GM12865 (cell line): ENCODE results near the gene PTGES2.
A peak's percentile ranks its signal among the peaks of the same experiment; 100 is the strongest.
"Not testable (repeated sequence)": the region's sequence is repeated elsewhere in the genome, so short reads cannot be mapped to it uniquely, and the experiment has no call there.

ENCODE experiments used
- DNase-seq: peaks from one replicate; pipeline ENCODE4 v3.0.0; 2010; ENCODE audit warnings: low read depth
- H3K4me3 ChIP-seq: 2 replicates; pipeline ENCODE4 v1.5.1; 2011; ENCODE audit warnings: mild to moderate bottlenecking, low read depth, low read length, control low read depth
- TF ChIP-seq, protein P1 (sequence below): IDR thresholded peaks from 2 replicates; pipeline ENCODE4 v1.5.1; 2011; ENCODE audit warnings: low read length, control low read depth, low read depth, inconsistent platforms; ENCODE audit not compliant: insufficient read depth; ENCODE audit errors: missing control alignments

Gene PTGES2

DNA sequence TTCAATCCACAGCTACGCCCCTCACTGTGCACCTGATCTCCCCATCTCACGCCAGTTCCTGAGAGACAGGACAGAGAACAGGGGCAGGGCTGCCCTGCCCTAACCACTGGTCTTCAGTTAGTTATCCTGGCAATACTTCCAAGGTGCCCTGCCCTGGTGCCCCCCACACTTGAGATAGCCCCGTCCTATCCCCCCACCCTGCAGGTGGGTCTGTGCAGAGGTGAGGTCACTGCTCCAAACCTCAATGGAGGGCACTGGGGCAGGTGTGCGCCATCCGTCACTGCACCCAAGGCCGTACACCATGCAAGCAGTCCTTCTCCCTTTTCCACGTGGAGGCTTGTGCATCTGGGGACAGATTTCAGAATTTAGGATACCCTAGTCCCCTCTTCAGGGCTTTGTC lies 3.1 kb upstream of the PTGES2 start:
- not testable (repeated sequence) for H3K4me3 ChIP-seq, DNase-seq

DNA sequence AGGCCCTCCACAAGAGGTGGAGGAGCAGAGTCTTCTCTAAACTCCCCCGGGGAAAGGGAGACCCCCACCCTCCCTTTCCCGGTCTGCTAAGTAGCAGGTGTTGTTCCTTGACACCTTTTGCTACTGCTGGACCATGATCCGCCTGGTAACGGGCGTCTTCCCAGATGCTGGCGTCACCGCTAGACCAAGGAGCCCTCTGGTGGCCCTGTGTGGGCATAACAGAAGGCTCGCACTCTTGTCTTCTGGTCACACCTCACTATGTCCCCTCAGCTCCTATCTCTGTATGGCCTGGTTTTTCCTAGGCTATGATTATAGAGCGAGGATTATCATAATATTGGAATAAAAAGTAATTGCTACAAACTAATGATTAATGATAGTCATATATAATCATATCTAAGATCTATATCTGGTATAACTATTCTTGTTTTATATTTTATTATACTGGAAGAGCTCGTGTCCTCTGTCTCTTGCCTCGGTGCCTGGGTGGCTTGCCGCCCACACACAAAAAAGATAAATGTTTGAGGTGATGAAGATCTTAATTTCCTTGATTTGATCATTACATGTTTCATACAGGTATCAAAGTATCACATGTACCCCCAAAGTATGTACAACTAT lies 2.6 kb upstream of the PTGES2 start:
- not testable (repeated sequence) for DNase-seq, H3K4me3 ChIP-seq

DNA sequence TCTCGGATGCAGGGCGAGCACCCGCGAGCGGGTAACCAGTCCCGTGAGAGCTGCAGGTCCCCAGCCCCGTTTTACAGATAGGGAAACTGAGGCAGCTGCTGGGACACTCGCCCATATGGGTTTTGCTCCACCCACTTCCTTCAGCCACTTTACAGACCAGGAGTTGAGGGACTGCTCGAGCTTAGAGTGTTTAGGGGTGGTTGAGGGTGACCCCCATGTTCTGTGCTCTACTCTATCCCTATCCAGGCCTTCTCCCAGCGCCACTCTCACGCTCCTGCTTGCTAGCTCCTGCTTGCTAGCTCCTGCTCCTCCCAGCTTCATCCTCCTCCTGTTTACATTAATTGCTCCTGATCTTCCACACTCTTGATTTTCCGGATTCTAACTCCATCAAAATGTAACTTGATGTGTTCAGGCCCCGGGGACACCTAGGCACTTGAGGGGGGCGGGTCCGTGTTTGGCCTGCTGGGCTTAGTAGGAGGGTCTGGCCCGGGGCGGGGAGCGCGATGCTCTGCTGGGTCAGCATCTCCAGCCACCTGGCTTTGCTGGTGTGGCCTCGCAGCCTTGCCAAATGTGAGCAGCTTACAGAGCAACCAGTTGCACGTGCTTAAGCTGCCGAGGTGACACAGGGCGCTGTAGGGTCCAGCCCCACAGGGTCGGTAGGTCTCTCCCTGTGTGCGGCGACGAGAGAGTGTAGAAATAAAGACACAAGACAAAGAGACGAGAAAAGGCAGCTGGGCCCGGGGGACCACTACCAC lies 1.5 kb upstream of the PTGES2 start:
- DNase-seq, result no peak

DNA sequence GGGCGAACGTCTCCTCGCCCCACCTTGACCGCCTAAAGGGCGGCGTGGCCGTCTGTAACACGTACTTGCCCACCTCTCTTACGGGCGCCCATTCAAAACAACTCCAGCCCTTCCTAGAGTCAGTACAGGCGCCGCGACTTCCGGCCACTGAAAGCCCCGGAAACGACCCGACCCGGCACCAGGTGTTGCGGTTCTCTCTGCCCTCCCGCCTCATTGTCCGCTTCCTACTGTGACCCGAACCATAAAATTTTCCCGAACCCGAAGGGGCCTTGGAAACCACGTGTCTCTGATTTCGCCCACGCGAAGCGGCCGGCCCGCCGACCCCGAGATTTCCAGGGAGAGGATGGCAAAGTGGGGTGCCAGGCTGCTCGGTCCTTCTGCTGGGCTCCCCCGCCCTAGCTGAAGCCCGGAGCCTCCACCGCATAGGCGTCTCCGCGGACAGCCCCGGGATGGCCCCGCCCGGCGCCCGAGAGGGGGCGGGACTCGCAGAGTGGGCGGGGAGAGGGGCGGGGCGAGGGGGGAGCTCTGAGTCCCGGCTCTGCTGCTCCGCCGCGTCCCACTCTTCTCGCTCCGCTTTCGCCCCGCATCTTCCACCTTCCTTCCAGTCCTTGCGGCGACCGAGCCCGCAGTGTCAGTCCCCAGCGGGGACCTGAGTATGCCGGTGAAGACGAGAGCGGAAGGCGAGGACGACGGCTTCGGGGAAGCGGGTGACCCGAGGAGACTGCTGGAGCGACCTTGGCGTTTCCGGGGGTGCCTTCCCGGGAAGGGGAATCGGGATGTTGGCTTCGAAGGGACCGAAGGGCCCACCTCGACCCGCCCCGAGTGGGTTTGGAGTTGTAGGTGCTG lies 684 bp upstream of the PTGES2 start:
- H3K4me3 ChIP-seq, result peak overlapping the region; percentile 97
- TF ChIP-seq, protein P1, sequence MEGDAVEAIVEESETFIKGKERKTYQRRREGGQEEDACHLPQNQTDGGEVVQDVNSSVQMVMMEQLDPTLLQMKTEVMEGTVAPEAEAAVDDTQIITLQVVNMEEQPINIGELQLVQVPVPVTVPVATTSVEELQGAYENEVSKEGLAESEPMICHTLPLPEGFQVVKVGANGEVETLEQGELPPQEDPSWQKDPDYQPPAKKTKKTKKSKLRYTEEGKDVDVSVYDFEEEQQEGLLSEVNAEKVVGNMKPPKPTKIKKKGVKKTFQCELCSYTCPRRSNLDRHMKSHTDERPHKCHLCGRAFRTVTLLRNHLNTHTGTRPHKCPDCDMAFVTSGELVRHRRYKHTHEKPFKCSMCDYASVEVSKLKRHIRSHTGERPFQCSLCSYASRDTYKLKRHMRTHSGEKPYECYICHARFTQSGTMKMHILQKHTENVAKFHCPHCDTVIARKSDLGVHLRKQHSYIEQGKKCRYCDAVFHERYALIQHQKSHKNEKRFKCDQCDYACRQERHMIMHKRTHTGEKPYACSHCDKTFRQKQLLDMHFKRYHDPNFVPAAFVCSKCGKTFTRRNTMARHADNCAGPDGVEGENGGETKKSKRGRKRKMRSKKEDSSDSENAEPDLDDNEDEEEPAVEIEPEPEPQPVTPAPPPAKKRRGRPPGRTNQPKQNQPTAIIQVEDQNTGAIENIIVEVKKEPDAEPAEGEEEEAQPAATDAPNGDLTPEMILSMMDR, result no peak
- peak; percentile 96 for DNase-seq

More for the DNA sequence above, 1.5 kb upstream of the PTGES2 start:
- H3K4me3 ChIP-seq, result peak overlapping the region; percentile 97
- TF ChIP-seq, protein P1, result no peak

DNA sequence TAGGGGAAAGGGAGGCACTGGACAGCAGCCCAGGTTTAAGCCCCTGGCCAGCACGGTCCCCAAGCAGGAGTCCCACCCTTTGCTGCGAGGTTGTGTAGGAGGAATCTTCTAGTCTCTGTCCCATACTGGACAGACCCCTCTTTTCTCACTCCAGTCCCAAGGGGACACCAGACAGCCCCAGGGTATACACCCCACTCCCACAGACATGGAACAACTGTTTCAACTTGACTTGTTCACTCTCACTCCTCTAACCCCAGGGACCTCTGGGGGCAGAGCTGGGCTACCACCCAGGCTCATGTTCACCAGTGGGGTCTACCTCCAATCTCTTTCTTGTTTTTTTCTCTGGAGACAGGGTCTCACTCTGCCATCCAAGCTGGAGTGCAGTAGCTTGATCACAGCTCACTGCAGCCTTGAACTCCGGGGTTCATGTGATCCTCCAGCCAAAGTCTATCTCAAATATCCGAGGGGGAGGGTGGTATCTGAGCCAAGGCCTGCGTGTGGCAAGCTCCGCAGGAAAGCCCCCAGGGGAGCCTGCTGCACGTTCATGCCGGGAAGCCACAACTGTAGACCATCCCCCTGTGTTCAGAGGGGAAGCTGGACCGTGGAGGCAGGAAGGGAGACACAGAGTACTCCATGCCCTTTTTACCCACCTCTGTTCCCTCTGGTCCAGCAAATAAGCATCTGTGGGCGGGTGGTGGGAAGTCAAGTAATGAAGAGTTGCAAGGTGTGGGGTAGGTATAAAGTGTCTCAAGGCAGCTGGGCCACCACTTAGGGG lies 1.8 kb downstream of the PTGES2 start:
- peak; percentile 50 for DNase-seq
- H3K4me3 ChIP-seq, result peak overlapping the region; percentile 97
- TF ChIP-seq, protein P1, result no peak

DNA sequence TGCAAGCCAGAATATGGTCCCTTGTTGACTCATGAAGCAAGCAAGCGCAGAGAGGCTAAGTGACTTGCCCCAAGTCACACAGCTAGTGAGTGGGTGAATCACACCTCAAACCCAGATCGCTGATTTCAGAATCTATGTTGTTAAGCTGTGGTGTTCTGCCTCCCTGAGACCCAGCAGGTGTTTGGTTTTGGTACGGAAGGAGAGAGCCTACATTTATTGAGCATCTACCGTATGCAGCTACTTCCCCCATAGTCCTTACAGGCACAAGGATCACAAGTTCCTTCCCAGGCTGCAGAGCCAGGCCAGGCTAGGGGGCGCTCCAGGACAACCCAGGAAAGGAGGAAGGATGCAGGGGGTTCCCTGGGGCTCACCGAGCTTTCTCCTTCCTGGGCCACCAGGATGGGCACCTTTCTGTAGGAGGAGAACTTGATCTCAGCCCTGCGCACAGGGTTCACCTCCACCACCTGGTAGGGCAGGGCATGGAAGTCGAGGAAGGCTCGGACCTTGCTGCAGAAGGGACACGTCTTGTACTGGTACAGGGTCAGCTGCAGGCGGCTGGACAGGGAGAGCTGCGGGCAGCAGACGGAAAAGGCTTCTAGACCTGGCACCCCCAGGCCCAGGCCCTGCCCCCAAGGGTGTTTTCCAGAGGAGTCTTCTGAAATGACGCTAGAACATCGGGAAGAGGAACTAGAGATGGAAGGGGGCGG lies 2.5 kb downstream of the PTGES2 start:
- no peak overlapping the region; the same call in 1 of the 2 replicates for H3K4me3 ChIP-seq
- TF ChIP-seq, protein P1, result peak; percentile 76
- peak; percentile 80 for DNase-seq

DNA sequence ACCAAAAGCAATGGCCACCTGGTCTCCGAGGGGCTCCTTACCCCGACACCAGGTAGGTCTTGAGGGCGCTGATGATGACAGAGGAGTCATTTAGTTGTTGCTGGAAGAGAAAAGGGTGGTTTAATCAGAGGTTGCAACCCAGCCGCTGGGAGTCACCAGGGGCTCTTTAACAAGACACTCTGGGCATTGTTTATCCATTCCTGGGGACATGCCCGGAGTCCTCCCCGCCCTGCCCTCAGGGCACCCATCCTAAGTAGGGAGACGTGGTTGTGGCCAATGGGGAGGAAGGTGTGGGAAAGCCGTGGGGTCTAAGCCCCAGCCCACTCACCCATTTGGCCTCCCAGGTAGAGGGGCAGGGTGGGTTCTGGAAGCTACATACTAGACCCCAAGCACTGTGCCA lies 3.1 kb downstream of the PTGES2 start:
- DNase-seq, result no peak
- TF ChIP-seq, protein P1, result no peak
- no peak overlapping the region for H3K4me3 ChIP-seq
